Measurements from ENCODE around the gene ADCY4.

The ADCY4 gene

DNA sequence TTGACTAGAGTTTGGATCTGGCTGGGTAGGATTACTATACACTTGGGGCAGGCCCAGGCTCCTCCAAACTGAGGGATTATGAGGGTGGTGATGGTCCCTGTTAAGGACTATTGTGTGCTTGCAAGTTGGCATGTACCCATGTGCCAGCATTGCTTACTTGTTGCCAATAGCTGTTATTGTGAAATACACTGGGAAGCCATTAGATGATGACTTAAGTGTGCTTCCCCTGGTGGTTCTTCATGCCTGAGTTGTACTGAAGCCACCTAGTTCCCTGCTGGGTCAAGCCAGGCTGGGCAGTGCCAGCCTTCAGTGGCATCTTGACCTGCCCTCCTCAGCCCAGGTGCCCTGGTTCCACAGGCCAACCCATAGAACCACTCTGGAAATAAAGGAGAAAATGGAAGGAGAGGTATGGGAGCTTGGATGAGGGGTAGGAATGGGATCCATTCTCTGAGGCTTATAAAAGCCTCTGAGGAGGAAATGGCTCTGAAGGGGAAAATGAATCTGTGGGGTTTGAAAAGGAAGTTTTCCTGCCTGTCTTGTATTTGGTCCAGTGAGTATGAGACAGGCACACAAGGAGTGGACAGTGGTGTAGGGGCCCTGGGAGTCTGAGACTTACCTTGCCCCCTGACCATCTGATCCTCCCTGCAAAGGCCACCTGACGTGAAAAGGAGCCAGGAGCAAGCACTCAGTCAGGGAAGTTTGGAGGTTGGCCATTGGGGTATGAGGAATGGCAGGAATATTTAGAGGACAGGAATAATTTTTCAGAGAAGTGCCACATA is 22.8 kb downstream of the ADCY4 start:
- WGBS: 100% methylated on average over 1 of the region's 1 CpG
- no peak overlapping the region for H2AK5ac ChIP-seq (ENCODE audit: low read length, severe bottlenecking)
- no peak overlapping the region for H3K4ac ChIP-seq (ENCODE audit: low read depth in 1 of 2, low read length in 2 of 2)
- H3K23ac ChIP-seq (ENCODE audit: low read length in 2 of 2): no peak overlapping the region
- peaks cover 0 to 7% of the 10 kb centered on the region in 2 experiments for H3K27me3 ChIP-seq (ENCODE audit: control insufficient read depth in 1 of 2, insufficient read depth in 1 of 2, low read length in 2 of 2)
- H3K9me3 ChIP-seq (ENCODE audit: control insufficient read depth, low read length): no peaks in the 10 kb centered on the region
- no peak overlapping the region for H2BK15ac ChIP-seq (ENCODE audit: low read depth, poor library complexity, severe bottlenecking)
- peaks cover 10% of the 10 kb centered on the region for H3K4me1 ChIP-seq (ENCODE audit: control insufficient read depth, insufficient read depth, low read depth, low read length)
- no peak overlapping the region for H2AFZ ChIP-seq (ENCODE audit: low read depth, low read length)
- peak overlapping the region in 1 of 2 experiments; percentile 70 for H3K4me3 ChIP-seq (ENCODE audit: insufficient read depth in 1 of 2, low read depth in 1 of 2, low read length in 2 of 2)
- no peak overlapping the region for H3K27ac ChIP-seq (ENCODE audit: low read length, poor library complexity, severe bottlenecking)
- no peak overlapping the region for H3K4me2 ChIP-seq (ENCODE audit: low read length, poor library complexity, severe bottlenecking)
- H3K79me1 ChIP-seq (replicated peaks; ENCODE audit: low read length, poor library complexity, severe bottlenecking): peaks cover 3% of the 10 kb centered on the region
- no peak overlapping the region for H2BK5ac ChIP-seq (ENCODE audit: low read depth, low read length, poor library complexity, severe bottlenecking)
- no peak overlapping the region for H3K18ac ChIP-seq (ENCODE audit: low read depth in 1 of 2, low read length in 2 of 2)
- H2BK12ac ChIP-seq (ENCODE audit: low read length in 2 of 2): no peak overlapping the region
- peak overlapping the region; percentile 63 for H3K9ac ChIP-seq (ENCODE audit: low read length)
- DNase-seq: no peak
- no peak overlapping the region for H3K14ac ChIP-seq (ENCODE audit: low read length in 2 of 2)
- H3K36me3 ChIP-seq (ENCODE audit: control insufficient read depth in 1 of 2, insufficient read depth in 2 of 2, low read depth in 1 of 2, low read length in 2 of 2): peaks cover 15 to 33% of the 10 kb centered on the region in 2 experiments
- no peak overlapping the region for H4K8ac ChIP-seq (ENCODE audit: low read length)
- H2BK120ac ChIP-seq (ENCODE audit: low read depth, low read length): no peak overlapping the region
- no peak overlapping the region for H4K91ac ChIP-seq (ENCODE audit: low read length)

DNA sequence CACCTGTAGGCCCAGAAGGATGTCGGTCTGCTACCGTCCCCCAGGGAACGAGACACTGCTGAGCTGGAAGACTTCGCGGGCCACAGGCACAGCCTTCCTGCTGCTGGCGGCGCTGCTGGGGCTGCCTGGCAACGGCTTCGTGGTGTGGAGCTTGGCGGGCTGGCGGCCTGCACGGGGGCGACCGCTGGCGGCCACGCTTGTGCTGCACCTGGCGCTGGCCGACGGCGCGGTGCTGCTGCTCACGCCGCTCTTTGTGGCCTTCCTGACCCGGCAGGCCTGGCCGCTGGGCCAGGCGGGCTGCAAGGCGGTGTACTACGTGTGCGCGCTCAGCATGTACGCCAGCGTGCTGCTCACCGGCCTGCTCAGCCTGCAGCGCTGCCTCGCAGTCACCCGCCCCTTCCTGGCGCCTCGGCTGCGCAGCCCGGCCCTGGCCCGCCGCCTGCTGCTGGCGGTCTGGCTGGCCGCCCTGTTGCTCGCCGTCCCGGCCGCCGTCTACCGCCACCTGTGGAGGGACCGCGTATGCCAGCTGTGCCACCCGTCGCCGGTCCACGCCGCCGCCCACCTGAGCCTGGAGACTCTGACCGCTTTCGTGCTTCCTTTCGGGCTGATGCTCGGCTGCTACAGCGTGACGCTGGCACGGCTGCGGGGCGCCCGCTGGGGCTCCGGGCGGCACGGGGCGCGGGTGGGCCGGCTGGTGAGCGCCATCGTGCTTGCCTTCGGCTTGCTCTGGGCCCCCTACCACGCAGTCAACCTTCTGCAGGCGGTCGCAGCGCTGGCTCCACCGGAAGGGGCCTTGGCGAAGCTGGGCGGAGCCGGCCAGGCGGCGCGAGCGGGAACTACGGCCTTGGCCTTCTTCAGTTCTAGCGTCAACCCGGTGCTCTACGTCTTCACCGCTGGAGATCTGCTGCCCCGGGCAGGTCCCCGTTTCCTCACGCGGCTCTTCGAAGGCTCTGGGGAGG is 23.9 kb downstream of the ADCY4 start, which contains the start of gene LTB4R:
TSS of gene LTB4R (plus strand) at position 857 of the 959 bp plus-strand sequence. CDS start 4,150 bp downstream, outside the sequence.
- no peak within 1 kb of the TSS for H3K27ac ChIP-seq (ENCODE audit: low read length, poor library complexity, severe bottlenecking)
- DNase-seq: no peak
- peak within 1 kb of the TSS; percentile 34 for H4K91ac ChIP-seq (ENCODE audit: low read length)
- H3K4ac ChIP-seq (ENCODE audit: low read depth in 1 of 2, low read length in 2 of 2): no peak within 1 kb of the TSS
- H2BK120ac ChIP-seq (ENCODE audit: low read depth, low read length): no peak within 1 kb of the TSS
- no peak within 1 kb of the TSS for H2BK12ac ChIP-seq (ENCODE audit: low read length in 2 of 2)
- H3K79me1 ChIP-seq (replicated peaks; ENCODE audit: low read length, poor library complexity, severe bottlenecking): peaks cover 3% of the 10 kb centered on the region
- no peak within 1 kb of the TSS for H4K8ac ChIP-seq (ENCODE audit: low read length)
- no peak within 1 kb of the TSS for H3K4me2 ChIP-seq (ENCODE audit: low read length, poor library complexity, severe bottlenecking)
- H3K9ac ChIP-seq (ENCODE audit: low read length): peak within 1 kb of the TSS; percentile 63
- no peak within 1 kb of the TSS for H3K23ac ChIP-seq (ENCODE audit: low read length in 2 of 2)
- peak within 1 kb of the TSS in 1 of 2 experiments; percentile 70 for H3K4me3 ChIP-seq (ENCODE audit: insufficient read depth in 1 of 2, low read depth in 1 of 2, low read length in 2 of 2)
- H3K9me3 ChIP-seq (ENCODE audit: control insufficient read depth, low read length): no peaks in the 10 kb centered on the region
- no peak within 1 kb of the TSS for H2BK5ac ChIP-seq (ENCODE audit: low read depth, low read length, poor library complexity, severe bottlenecking)
- peak within 1 kb of the TSS in 1 of 2 experiments; percentile 39 for H3K14ac ChIP-seq (ENCODE audit: low read length in 2 of 2)
- H2AK5ac ChIP-seq (ENCODE audit: low read length, severe bottlenecking): no peak within 1 kb of the TSS
- WGBS: 98% methylated on average over 99 of the region's 99 CpGs
- H3K18ac ChIP-seq (ENCODE audit: low read depth in 1 of 2, low read length in 2 of 2): no peak within 1 kb of the TSS
- H3K27me3 ChIP-seq (ENCODE audit: control insufficient read depth in 1 of 2, insufficient read depth in 1 of 2, low read length in 2 of 2): peaks cover 0 to 6% of the 10 kb centered on the region in 2 experiments
- H3K4me1 ChIP-seq (ENCODE audit: control insufficient read depth, insufficient read depth, low read depth, low read length): peaks cover 10% of the 10 kb centered on the region
- no peak within 1 kb of the TSS for H2BK15ac ChIP-seq (ENCODE audit: low read depth, poor library complexity, severe bottlenecking)
- peaks cover 26 to 40% of the 10 kb centered on the region in 2 experiments for H3K36me3 ChIP-seq (ENCODE audit: control insufficient read depth in 1 of 2, insufficient read depth in 2 of 2, low read depth in 1 of 2, low read length in 2 of 2)
- no peak within 1 kb of the TSS for H2AFZ ChIP-seq (ENCODE audit: low read depth, low read length)

DNA sequence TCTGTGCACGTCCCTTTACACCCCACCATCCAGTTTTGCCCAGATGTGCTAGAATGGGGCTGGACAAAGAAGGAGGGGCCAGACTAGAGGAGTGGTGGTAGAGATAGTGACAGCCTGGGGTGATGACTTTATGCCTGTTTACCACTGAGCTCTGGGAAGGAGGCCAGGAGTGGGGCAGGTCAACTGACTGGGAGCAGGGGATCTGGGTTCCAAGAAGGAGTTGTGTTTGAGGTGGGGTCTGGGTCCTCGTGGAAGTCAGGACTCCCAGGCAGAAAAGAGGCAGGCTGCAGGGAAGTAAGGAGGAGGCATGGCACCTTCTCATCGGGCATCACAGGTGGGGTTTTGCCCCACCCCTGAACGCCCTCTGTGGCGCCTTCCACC is 24.6 kb downstream of the ADCY4 start:
- no peak for DNase-seq
- Histone ChIP-seq H2BK120ac (ENCODE audit: low read depth, low read length) (no peak overlapping the region), H3K79me1 (replicated peaks; ENCODE audit: low read length, poor library complexity, severe bottlenecking) (peaks cover 3% of the 10 kb centered on the region), H3K27ac (ENCODE audit: low read length, poor library complexity, severe bottlenecking) (no peak overlapping the region), H2BK12ac (ENCODE audit: low read length in 2 of 2) (no peak overlapping the region), H4K91ac (ENCODE audit: low read length) (no peak overlapping the region), H3K4me2 (ENCODE audit: low read length, poor library complexity, severe bottlenecking) (no peak overlapping the region), H3K4me1 (ENCODE audit: control insufficient read depth, insufficient read depth, low read depth, low read length) (peaks cover 10% of the 10 kb centered on the region), H3K36me3 (ENCODE audit: control insufficient read depth in 1 of 2, insufficient read depth in 2 of 2, low read depth in 1 of 2, low read length in 2 of 2) (peaks cover 32 to 47% of the 10 kb centered on the region in 2 experiments), H3K9me3 (ENCODE audit: control insufficient read depth, low read length) (no peaks in the 10 kb centered on the region), H2BK15ac (ENCODE audit: low read depth, poor library complexity, severe bottlenecking) (no peak overlapping the region), H3K18ac (ENCODE audit: low read depth in 1 of 2, low read length in 2 of 2) (no peak overlapping the region), H3K9ac (ENCODE audit: low read length) (peak overlapping the region; percentile 59), H3K23ac (ENCODE audit: low read length in 2 of 2) (no peak overlapping the region), H2BK5ac (ENCODE audit: low read depth, low read length, poor library complexity, severe bottlenecking) (no peak overlapping the region), H3K14ac (ENCODE audit: low read length in 2 of 2) (peak overlapping the region in 1 of 2 experiments; percentile 39), H2AFZ (ENCODE audit: low read depth, low read length) (no peak overlapping the region), H3K27me3 (ENCODE audit: control insufficient read depth in 1 of 2, insufficient read depth in 1 of 2, low read length in 2 of 2) (no peaks in the 10 kb centered on the region), H3K4me3 (ENCODE audit: insufficient read depth in 1 of 2, low read depth in 1 of 2, low read length in 2 of 2) (peak overlapping the region in 1 of 2 experiments; percentile 70), H4K8ac (ENCODE audit: low read length) (no peak overlapping the region), H3K4ac (ENCODE audit: low read depth in 1 of 2, low read length in 2 of 2) (no peak overlapping the region), H2AK5ac (ENCODE audit: low read length, severe bottlenecking) (no peak overlapping the region)
- WGBS: 98% methylated on average over 4 of the region's 5 CpGs

Data from mesenchymal stem cell (in vitro differentiated cells and primary cell).